Common myeloid progenitor, CD34-positive (primary cell): ENCODE measurements around the gene SDK1.

ENCODE experiments used
- CTCF ChIA-PET: fragments of 350-600 bp; sonication (Branson Sonifier 250); formaldehyde crosslinking; loops from one replicate; lab custom pipeline; 2021; ENCODE audit warnings: antibody characterized with exemption; lab: Charles Lee
- POLR2A ChIA-PET: fragments of 350-600 bp; sonication (Branson Sonifier 250); formaldehyde crosslinking; loops from one replicate; lab custom pipeline; 2021; ENCODE audit warnings: antibody characterized with exemption; lab: Charles Lee
- DNase-seq, 3 donors: peaks; one replicate each; pipeline versions ENCODE4 v3.0.0 to v3.0.0-alpha.2; 2013
- H3K27ac ChIP-seq, 2 experiments: 1 replicate in 1 of 2; 2 replicates in 1 of 2; pipeline ENCODE4 v1.7.0; 2013; ENCODE audit warnings: inconsistent platforms in 2 of 2, low read length in 2 of 2, mild to moderate bottlenecking in 2 of 2, low read depth in 1 of 2, moderate library complexity in 1 of 2; ENCODE audit not compliant: severe bottlenecking in 2 of 2, insufficient read depth in 1 of 2, poor library complexity in 1 of 2
- H3K27me3 ChIP-seq, 5 experiments: replicated peaks in 2 of 5; 1 replicate in 3 of 5; 2 replicates in 2 of 5; pipeline versions ENCODE4 v1.6.1 to v1.7.0; 2013; ENCODE audit warnings: low read length in 4 of 5, mild to moderate bottlenecking in 2 of 5, moderate library complexity in 2 of 5, inconsistent platforms in 1 of 5; ENCODE audit not compliant: insufficient read depth in 5 of 5, control insufficient read depth in 4 of 5
- H3K36me3 ChIP-seq, 4 experiments: 1 replicate in 2 of 4; 2 replicates in 2 of 4; pipeline versions ENCODE4 v1.6.1 to v1.7.0; 2013; ENCODE audit warnings: low read length in 3 of 4, control low read depth in 1 of 4, mild to moderate bottlenecking in 1 of 4; ENCODE audit not compliant: control insufficient read depth in 4 of 4, insufficient read depth in 4 of 4
- H3K4me1 ChIP-seq, 4 experiments: 1 replicate in 3 of 4; 2 replicates in 1 of 4; pipeline versions ENCODE4 v1.6.1 to v1.7.1; 2013; ENCODE audit warnings: low read length in 3 of 4, mild to moderate bottlenecking in 3 of 4, control low read depth in 1 of 4, inconsistent platforms in 1 of 4, moderate library complexity in 1 of 4; ENCODE audit not compliant: control insufficient read depth in 4 of 4, insufficient read depth in 4 of 4; ENCODE audit errors: control extremely low read depth in 1 of 4
- H3K4me3 ChIP-seq, 7 experiments: 1 replicate in 4 of 7; 2 replicates in 3 of 7; pipeline versions ENCODE4 v1.5.1 to v1.7.0; 2013; ENCODE audit warnings: mild to moderate bottlenecking in 7 of 7, low read length in 6 of 7, moderate library complexity in 6 of 7, inconsistent platforms in 2 of 7, low read depth in 2 of 7, control low read depth in 1 of 7; ENCODE audit not compliant: insufficient read depth in 4 of 7, control insufficient read depth in 1 of 7; ENCODE audit errors: extremely low read depth in 1 of 7
- H3K9me3 ChIP-seq, 5 experiments: 1 replicate in 4 of 5; 2 replicates in 1 of 5; pipeline versions ENCODE4 v1.6.1 to v1.7.1; 2013; ENCODE audit warnings: low read length in 4 of 5, mild to moderate bottlenecking in 2 of 5, inconsistent platforms in 1 of 5, low read depth in 1 of 5, moderate library complexity in 1 of 5; ENCODE audit not compliant: control insufficient read depth in 4 of 5, insufficient read depth in 2 of 5; ENCODE audit errors: control extremely low read depth in 1 of 5
- WGBS: methylation state at CpG from one replicate; pipeline ENCODE4 v1.1.5; 2013; ENCODE audit not compliant: insufficient coverage; 5-methylcytosine and 5-hydroxymethylcytosine counted together

Gene SDK1

GRCh38 chr7:3991731-3992231, 690.7 kb downstream of the SDK1 start:
- POLR2A ChIA-PET: no interaction called here
- Histone ChIP-seq H3K9me3 (peaks cover 0 to 3% (median 0%) of the 10 kb centered on the region in 5 experiments), H3K4me3 (no peak overlapping the region), H3K36me3 (no peaks in the 10 kb centered on the region), H3K4me1 (no peaks in the 10 kb centered on the region), H3K27me3 (peaks cover 0 to 6% (median 0%) of the 10 kb centered on the region in 5 experiments), H3K27ac (no peak overlapping the region)
- CTCF ChIA-PET: no interaction called here
- no peak for DNase-seq
- 92% methylated on average over 9 of the region's 9 CpGs for WGBS

- ChIA-PET CTCF (no interaction called here), POLR2A (no interaction called here)
- Histone ChIP-seq H3K9me3 (peaks cover 0 to 3% (median 0%) of the 10 kb centered on the region in 5 experiments), H3K27ac (no peak overlapping the region), H3K4me1 (no peaks in the 10 kb centered on the region), H3K27me3 (peaks cover 0 to 7% (median 0%) of the 10 kb centered on the region in 5 experiments), H3K36me3 (no peaks in the 10 kb centered on the region), H3K4me3 (no peak overlapping the region)
- WGBS: 88% methylated on average over 6 of the region's 7 CpGs
- DNase-seq: no peak
Observed at GRCh38 chr7:3992841-3993240, 691.8 kb downstream of the SDK1 start.

- CTCF ChIA-PET: no interaction called here
- no peak for DNase-seq
- WGBS: 90% methylated on average over 5 of the region's 5 CpGs
- Histone ChIP-seq H3K4me1 (no peaks in the 10 kb centered on the region), H3K4me3 (no peak overlapping the region), H3K27me3 (peaks cover 0 to 7% (median 0%) of the 10 kb centered on the region in 5 experiments), H3K9me3 (peaks cover 0 to 3% (median 0%) of the 10 kb centered on the region in 5 experiments), H3K27ac (no peak overlapping the region), H3K36me3 (no peaks in the 10 kb centered on the region)
- POLR2A ChIA-PET: no interaction called here
Observed at GRCh38 chr7:3994764-3995163, 693.7 kb downstream of the SDK1 start.

GRCh38 chr7:3995187-3995586, 694.1 kb downstream of the SDK1 start:
- POLR2A ChIA-PET: no interaction called here
- DNase-seq: peak; percentile 2 to 20 (median 6)
- peaks cover 0 to 7% (median 0%) of the 10 kb centered on the region in 5 experiments for H3K27me3 ChIP-seq
- no peaks in the 10 kb centered on the region for H3K36me3 ChIP-seq
- 88% methylated on average over 5 of the region's 7 CpGs for WGBS
- no peaks in the 10 kb centered on the region for H3K4me1 ChIP-seq
- peaks cover 0 to 2% (median 0%) of the 10 kb centered on the region in 5 experiments for H3K9me3 ChIP-seq
- H3K4me3 ChIP-seq: no peak overlapping the region
- CTCF ChIA-PET: no interaction called here
- no peak overlapping the region for H3K27ac ChIP-seq

- no peaks in the 10 kb centered on the region for H3K4me1 ChIP-seq
- H3K9me3 ChIP-seq: no peaks in the 10 kb centered on the region
- H3K27me3 ChIP-seq: peaks cover 0 to 7% (median 0%) of the 10 kb centered on the region in 5 experiments
- ChIA-PET POLR2A (no interaction called here), CTCF (no interaction called here)
- H3K4me3 ChIP-seq: no peak overlapping the region
- no peak for DNase-seq
- 93% methylated on average over 7 of the region's 11 CpGs for WGBS
- H3K36me3 ChIP-seq: no peaks in the 10 kb centered on the region
- no peak overlapping the region for H3K27ac ChIP-seq
Observed at GRCh38 chr7:3998060-3998459, 697.0 kb downstream of the SDK1 start.

- no peaks in the 10 kb centered on the region for H3K4me1 ChIP-seq
- ChIA-PET CTCF (no interaction called here), POLR2A (no interaction called here)
- H3K27me3 ChIP-seq: peaks cover 0 to 5% (median 0%) of the 10 kb centered on the region in 5 experiments
- no peak overlapping the region for H3K4me3 ChIP-seq
- WGBS: 92% methylated on average over 8 of the region's 8 CpGs
- H3K36me3 ChIP-seq: no peaks in the 10 kb centered on the region
- DNase-seq: no peak
- no peak overlapping the region for H3K27ac ChIP-seq
- no peaks in the 10 kb centered on the region for H3K9me3 ChIP-seq
Observed at GRCh38 chr7:4000139-4000538, 699.1 kb downstream of the SDK1 start.

- H3K9me3 ChIP-seq: no peaks in the 10 kb centered on the region
- no peaks in the 10 kb centered on the region for H3K36me3 ChIP-seq
- no peak overlapping the region for H3K27ac ChIP-seq
- peaks cover 0 to 5% (median 0%) of the 10 kb centered on the region in 5 experiments for H3K27me3 ChIP-seq
- no peak for DNase-seq
- ChIA-PET CTCF (no interaction called here), POLR2A (no interaction called here)
- WGBS: 75% methylated on average over 7 of the region's 8 CpGs
- no peaks in the 10 kb centered on the region for H3K4me1 ChIP-seq
- no peak overlapping the region for H3K4me3 ChIP-seq
Observed at GRCh38 chr7:4000934-4001333, 699.9 kb downstream of the SDK1 start.
